ENCODE data around the gene WDR20.

Gene WDR20

GRCh38 chr14:102197317-102197853 is 57.7 kb downstream of the WDR20 start:
- Histone ChIP-seq H3K4me3 (ENCODE audit: low read length) (no peak overlapping the region), H3K4me1 (ENCODE audit: insufficient read depth, low read length) (peaks cover 5% of the 10 kb centered on the region), H3K9me3 (ENCODE audit: low read length) (no peaks in the 10 kb centered on the region), H3K27me3 (ENCODE audit: insufficient read depth, low read length) (no peaks in the 10 kb centered on the region), H2AFZ (ENCODE audit: low read depth, low read length) (no peak overlapping the region), H3K36me3 (ENCODE audit: insufficient read depth, low read length) (peaks cover 35% of the 10 kb centered on the region)

DNA sequence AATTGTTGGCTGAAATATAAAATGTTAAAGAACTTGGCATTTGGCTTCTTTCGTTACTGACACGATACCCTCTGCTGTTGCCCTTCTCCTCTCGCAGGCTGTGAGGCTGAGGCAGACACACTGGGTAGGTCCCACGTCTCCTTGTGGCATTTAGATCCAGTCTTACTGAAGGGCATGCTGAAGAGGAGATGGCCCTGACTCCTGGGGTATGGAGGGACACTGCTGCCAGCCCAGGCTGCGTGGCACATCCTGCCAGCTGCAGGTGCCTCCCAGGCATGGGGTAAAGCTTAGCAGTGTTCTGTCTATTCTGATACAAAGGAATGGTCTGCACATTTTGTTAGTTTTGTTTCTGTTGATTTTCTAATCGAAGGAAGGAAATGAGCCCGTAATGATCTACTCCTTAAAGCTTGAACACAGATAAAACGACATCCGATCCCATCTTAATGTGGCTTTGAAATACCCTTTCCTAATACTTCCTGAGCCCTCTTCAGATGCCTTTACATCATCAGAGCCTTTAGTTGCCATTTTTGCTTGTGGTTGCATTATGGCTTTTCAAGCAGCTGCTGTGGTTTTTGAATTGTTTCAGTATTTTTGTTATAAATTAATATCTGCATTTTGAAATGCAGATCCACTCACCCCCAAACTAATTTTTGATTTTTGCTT is 61.1 kb downstream of the WDR20 start:
- Histone ChIP-seq H3K9me3 (ENCODE audit: low read length) (peaks cover 4% of the 10 kb centered on the region), H2AFZ (ENCODE audit: low read depth, low read length) (no peak overlapping the region), H3K4me3 (ENCODE audit: low read length) (no peak overlapping the region), H3K36me3 (ENCODE audit: insufficient read depth, low read length) (peaks cover 48% of the 10 kb centered on the region), H3K4me1 (ENCODE audit: insufficient read depth, low read length) (no peaks in the 10 kb centered on the region), H3K27me3 (ENCODE audit: insufficient read depth, low read length) (no peaks in the 10 kb centered on the region)

DNA sequence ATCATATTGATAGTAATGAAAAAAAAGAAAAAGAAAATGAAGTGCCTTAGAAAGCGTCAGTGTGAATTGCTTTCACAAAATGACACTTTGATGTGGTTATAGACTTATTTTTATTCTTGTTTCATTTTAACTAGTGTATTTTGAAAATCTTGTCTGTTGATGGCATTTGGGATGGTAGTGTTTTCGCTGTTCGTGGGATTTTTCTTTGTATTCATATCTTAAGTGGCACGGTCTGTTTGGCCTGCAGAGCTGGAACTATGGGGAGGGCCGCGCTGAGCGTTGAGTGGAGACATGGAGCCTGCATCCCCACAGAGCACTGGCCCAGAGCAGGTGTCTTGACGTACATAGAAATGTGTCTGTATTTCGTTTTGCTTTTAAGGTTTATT is 61.6 kb downstream of the WDR20 start:
- Histone ChIP-seq H3K27me3 (ENCODE audit: insufficient read depth, low read length) (no peaks in the 10 kb centered on the region), H2AFZ (ENCODE audit: low read depth, low read length) (no peak overlapping the region), H3K9me3 (ENCODE audit: low read length) (peaks cover 4% of the 10 kb centered on the region), H3K4me1 (ENCODE audit: insufficient read depth, low read length) (no peaks in the 10 kb centered on the region), H3K36me3 (ENCODE audit: insufficient read depth, low read length) (peaks cover 46% of the 10 kb centered on the region), H3K4me3 (ENCODE audit: low read length) (no peak overlapping the region)

- H3K9me3 ChIP-seq (ENCODE audit: low read length), result peaks cover 4% of the 10 kb centered on the region
- H2AFZ ChIP-seq (ENCODE audit: low read depth, low read length), result no peak overlapping the region
- H3K4me1 ChIP-seq (ENCODE audit: insufficient read depth, low read length), result no peaks in the 10 kb centered on the region
- H3K4me3 ChIP-seq (ENCODE audit: low read length), result no peak overlapping the region
- H3K36me3 ChIP-seq (ENCODE audit: insufficient read depth, low read length), result peaks cover 46% of the 10 kb centered on the region
- no peaks in the 10 kb centered on the region for H3K27me3 ChIP-seq (ENCODE audit: insufficient read depth, low read length)
Measured at GRCh38 chr14:102201776-102202175, 62.1 kb downstream of the WDR20 start.

- peaks cover 41% of the 10 kb centered on the region for H3K36me3 ChIP-seq (ENCODE audit: insufficient read depth, low read length)
- no peak overlapping the region for H2AFZ ChIP-seq (ENCODE audit: low read depth, low read length)
- H3K4me3 ChIP-seq (ENCODE audit: low read length), result no peak overlapping the region
- H3K4me1 ChIP-seq (ENCODE audit: insufficient read depth, low read length), result no peaks in the 10 kb centered on the region
- H3K27me3 ChIP-seq (ENCODE audit: insufficient read depth, low read length), result no peaks in the 10 kb centered on the region
- H3K9me3 ChIP-seq (ENCODE audit: low read length), result peaks cover 4% of the 10 kb centered on the region
Measured at GRCh38 chr14:102202944-102203343, 63.2 kb downstream of the WDR20 start.

GRCh38 chr14:102203382-102203781 is 63.7 kb downstream of the WDR20 start:
- Histone ChIP-seq H3K36me3 (ENCODE audit: insufficient read depth, low read length) (peaks cover 42% of the 10 kb centered on the region), H3K4me3 (ENCODE audit: low read length) (no peak overlapping the region), H3K27me3 (ENCODE audit: insufficient read depth, low read length) (no peaks in the 10 kb centered on the region), H3K9me3 (ENCODE audit: low read length) (peaks cover 4% of the 10 kb centered on the region), H3K4me1 (ENCODE audit: insufficient read depth, low read length) (no peaks in the 10 kb centered on the region), H2AFZ (ENCODE audit: low read depth, low read length) (no peak overlapping the region)

DNA sequence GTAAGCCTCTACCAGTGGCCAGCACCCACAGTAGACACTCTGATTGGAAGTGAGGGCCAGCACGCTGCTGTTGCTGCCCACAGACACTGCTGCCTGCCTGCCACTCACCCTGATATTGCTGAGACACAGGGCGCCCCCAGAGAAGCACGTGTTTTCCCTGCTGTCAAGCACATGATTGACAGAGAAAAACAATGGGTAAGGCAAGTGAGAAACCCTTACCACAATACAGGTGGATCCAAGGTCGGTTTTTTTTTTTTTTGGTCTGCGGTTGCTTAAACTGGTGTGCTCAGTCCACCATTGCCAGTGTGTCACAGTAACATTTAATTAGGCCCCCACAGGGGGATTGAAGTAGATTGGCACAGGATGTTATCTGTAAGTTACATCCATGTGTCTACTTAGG is 65.9 kb downstream of the WDR20 start:
- Histone ChIP-seq H3K36me3 (ENCODE audit: insufficient read depth, low read length) (peaks cover 41% of the 10 kb centered on the region), H3K4me1 (ENCODE audit: insufficient read depth, low read length) (no peaks in the 10 kb centered on the region), H3K4me3 (ENCODE audit: low read length) (no peak overlapping the region)

DNA sequence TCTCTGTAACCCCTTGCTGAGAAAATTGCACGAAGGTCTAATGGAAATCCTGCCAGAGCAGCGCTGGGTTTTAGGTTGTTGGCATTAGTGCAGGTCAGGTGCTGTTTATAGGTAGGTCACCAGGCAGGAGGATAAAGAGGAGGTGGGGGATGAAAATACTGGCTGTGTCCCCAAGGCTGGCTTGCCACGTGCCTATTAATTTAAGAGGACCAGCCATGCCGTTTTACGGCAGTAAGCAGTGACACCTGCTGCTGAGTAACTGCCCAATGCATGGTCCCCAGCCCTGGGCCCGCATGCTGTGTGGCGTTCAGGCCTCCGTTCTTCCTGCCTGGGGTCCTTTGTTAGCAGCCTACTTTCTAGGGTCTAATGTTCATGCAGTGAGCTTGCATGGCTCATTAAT is 67.2 kb downstream of the WDR20 start:
- H3K27me3 ChIP-seq (ENCODE audit: insufficient read depth, low read length), result no peaks in the 10 kb centered on the region
- peaks cover 4% of the 10 kb centered on the region for H3K9me3 ChIP-seq (ENCODE audit: low read length)
- no peak overlapping the region for H2AFZ ChIP-seq (ENCODE audit: low read depth, low read length)
- no peaks in the 10 kb centered on the region for H3K4me1 ChIP-seq (ENCODE audit: insufficient read depth, low read length)
- peaks cover 43% of the 10 kb centered on the region for H3K36me3 ChIP-seq (ENCODE audit: insufficient read depth, low read length)
- no peak overlapping the region for H3K4me3 ChIP-seq (ENCODE audit: low read length)

More for the DNA sequence above, 65.9 kb downstream of the WDR20 start:
- Histone ChIP-seq H2AFZ (ENCODE audit: low read depth, low read length) (no peak overlapping the region), H3K9me3 (ENCODE audit: low read length) (peaks cover 4% of the 10 kb centered on the region), H3K27me3 (ENCODE audit: insufficient read depth, low read length) (no peaks in the 10 kb centered on the region)

- Histone ChIP-seq H3K4me3 (ENCODE audit: low read length) (no peak overlapping the region), H3K27me3 (ENCODE audit: insufficient read depth, low read length) (no peaks in the 10 kb centered on the region), H3K36me3 (ENCODE audit: insufficient read depth, low read length) (peaks cover 44% of the 10 kb centered on the region), H3K4me1 (ENCODE audit: insufficient read depth, low read length) (peaks cover 2% of the 10 kb centered on the region), H3K9me3 (ENCODE audit: low read length) (peaks cover 4% of the 10 kb centered on the region), H2AFZ (ENCODE audit: low read depth, low read length) (no peak overlapping the region)
Measured at GRCh38 chr14:102207831-102208365, 68.2 kb downstream of the WDR20 start.

- Histone ChIP-seq H2AFZ (ENCODE audit: low read depth, low read length) (no peak overlapping the region), H3K4me1 (ENCODE audit: insufficient read depth, low read length) (peaks cover 3% of the 10 kb centered on the region), H3K36me3 (ENCODE audit: insufficient read depth, low read length) (peaks cover 44% of the 10 kb centered on the region), H3K4me3 (ENCODE audit: low read length) (no peak overlapping the region), H3K9me3 (ENCODE audit: low read length) (peaks cover 4% of the 10 kb centered on the region), H3K27me3 (ENCODE audit: insufficient read depth, low read length) (no peaks in the 10 kb centered on the region)
Measured at GRCh38 chr14:102208741-102209140, 69.0 kb downstream of the WDR20 start.

GRCh38 chr14:102209224-102209966 is 69.7 kb downstream of the WDR20 start:
- Histone ChIP-seq H3K36me3 (ENCODE audit: insufficient read depth, low read length) (peaks cover 40% of the 10 kb centered on the region), H3K4me1 (ENCODE audit: insufficient read depth, low read length) (peaks cover 3% of the 10 kb centered on the region), H3K27me3 (ENCODE audit: insufficient read depth, low read length) (no peaks in the 10 kb centered on the region), H2AFZ (ENCODE audit: low read depth, low read length) (no peak overlapping the region), H3K9me3 (ENCODE audit: low read length) (peaks cover 4% of the 10 kb centered on the region), H3K4me3 (ENCODE audit: low read length) (no peak overlapping the region)

GRCh38 chr14:102210421-102211042 is 70.8 kb downstream of the WDR20 start:
- Histone ChIP-seq H3K9me3 (ENCODE audit: low read length) (peaks cover under 1% of the 10 kb centered on the region), H3K4me1 (ENCODE audit: insufficient read depth, low read length) (peaks cover 13% of the 10 kb centered on the region), H3K36me3 (ENCODE audit: insufficient read depth, low read length) (peaks cover 28% of the 10 kb centered on the region), H3K4me3 (ENCODE audit: low read length) (no peak overlapping the region), H2AFZ (ENCODE audit: low read depth, low read length) (no peak overlapping the region), H3K27me3 (ENCODE audit: insufficient read depth, low read length) (no peaks in the 10 kb centered on the region)

- Histone ChIP-seq H3K4me3 (ENCODE audit: low read length) (no peak overlapping the region), H3K27me3 (ENCODE audit: insufficient read depth, low read length) (no peaks in the 10 kb centered on the region), H2AFZ (ENCODE audit: low read depth, low read length) (no peak overlapping the region), H3K36me3 (ENCODE audit: insufficient read depth, low read length) (peaks cover 25% of the 10 kb centered on the region), H3K4me1 (ENCODE audit: insufficient read depth, low read length) (peaks cover 20% of the 10 kb centered on the region), H3K9me3 (ENCODE audit: low read length) (no peaks in the 10 kb centered on the region)
Measured at GRCh38 chr14:102211240-102211639, 71.5 kb downstream of the WDR20 start.

Measured in neuron (in vitro differentiated cells).